Measurements from ENCODE around the gene RBSN. TPM values are rescaled to one million over a fixed set of nuclear protein-coding genes. Genes with fewer than 3 reads are reported as not detected.
"Not testable (repeated sequence)": the region's sequence is repeated elsewhere in the genome, so short reads cannot be mapped to it uniquely, and the experiment has no call there.

RBSN gene
- 10 to 100 TPM in 1 of 4 donors, 1 to 10 TPM in 3; 4.5 to 17.2 (median 6.6) TPM for polyA plus RNA-seq
- long read RNA-seq, donor 1 = 0 reads
- long read RNA-seq, donor 2 = 0 reads
- long read RNA-seq, donor 3, partial matches to known transcripts = 0 of 1 reads
- long read RNA-seq, donor 3, other reads (novel, unspliced or antisense) = 0 of 1 reads
- long read RNA-seq, donor 4 = 0 reads
- long read RNA-seq, donor 5, partial matches to known transcripts = 0 of 1 reads
- long read RNA-seq, donor 5, other reads (novel, unspliced or antisense) = 0 of 1 reads
- long read RNA-seq, donor 6 = 0 reads
- long read RNA-seq, donor 7 = 0 reads
- long read RNA-seq, donor 8 = 0 reads
- long read RNA-seq, donor 9 = 0 reads
- long read RNA-seq, donor 10, partial matches to known transcripts = 0 of 1 reads
- long read RNA-seq, donor 10, other reads (novel, unspliced or antisense) = 0 of 1 reads

GRCh38 chr3:15098503-15099363 lies at the start of gene RBSN:
Gene RBSN, minus strand, starts transcription at chr3:15099148. Its CDS starts 3,028 bp downstream, at chr3:15096120.
- DNase-seq = peak; percentile 94 to 97
- H3K27me3 ChIP-seq (ENCODE audit: control insufficient read depth in 3 of 3, insufficient read depth in 3 of 3, low read length in 3 of 3) = no peaks in the 10 kb centered on the region
- 0 to 1% (median 0%) methylated on average over 72 of the region's 72 CpGs for whole genome bisulfite sequencing, 3 donors
- H3K4me1 ChIP-seq (ENCODE audit: control insufficient read depth in 3 of 3, insufficient read depth in 2 of 3, low read depth in 1 of 3, low read length in 2 of 3) = peaks cover 0 to 13% (median 12%) of the 10 kb centered on the region in 3 donors
- peaks cover 6 to 14% (median 13%) of the 10 kb centered on the region in 3 donors for H3K36me3 ChIP-seq (ENCODE audit: control insufficient read depth in 3 of 3, insufficient read depth in 2 of 3, low read depth in 1 of 3, low read length in 3 of 3)
- H3K27ac ChIP-seq (ENCODE audit: low read depth in 1 of 3, low read length in 2 of 3) = peak within 1 kb of the TSS; percentile 28 to 92 (median 74)
- H3K9me3 ChIP-seq (ENCODE audit: control insufficient read depth in 2 of 2, insufficient read depth in 1 of 2, low read depth in 1 of 2, low read length in 1 of 2) = no peaks in the 10 kb centered on the region
- peak within 1 kb of the TSS; percentile 72 to 93 (median 80) for H3K4me3 ChIP-seq (ENCODE audit: low read depth in 1 of 3, low read length in 3 of 3)
- FAIRE-seq = no peak

DNA sequence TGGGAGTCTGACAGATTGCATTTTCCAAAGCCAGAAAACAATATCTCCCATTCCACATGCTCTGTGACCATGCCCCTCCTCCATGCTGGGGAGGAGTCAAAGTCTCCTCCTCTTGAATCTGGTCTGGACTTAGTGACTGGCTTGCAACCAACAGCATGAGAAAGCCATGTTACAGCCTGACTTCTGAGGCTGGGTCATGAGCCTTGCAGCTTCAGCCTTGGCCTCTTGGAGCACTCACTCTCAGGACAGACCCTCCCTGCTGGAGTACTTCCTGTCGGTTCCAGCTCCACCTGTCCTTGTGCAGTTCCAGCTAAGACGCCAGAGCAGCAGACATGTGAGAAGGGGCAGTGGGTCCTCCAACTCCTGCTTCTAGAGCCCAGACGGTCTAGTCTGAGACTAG lies 49.7 kb upstream of the RBSN start:
- WGBS, 3 donors = 34 to 54% (median 39%) methylated on average over 3 of the region's 3 CpGs
- Histone ChIP-seq H3K36me3 (ENCODE audit: control insufficient read depth in 3 of 3, insufficient read depth in 2 of 3, low read depth in 1 of 3, low read length in 3 of 3) (no peaks in the 10 kb centered on the region), H3K27me3 (ENCODE audit: control insufficient read depth in 3 of 3, insufficient read depth in 3 of 3, low read length in 3 of 3) (no peaks in the 10 kb centered on the region), H3K4me3 (ENCODE audit: low read depth in 1 of 3, low read length in 3 of 3) (no peak overlapping the region), H3K9me3 (ENCODE audit: control insufficient read depth in 2 of 2, insufficient read depth in 1 of 2, low read depth in 1 of 2, low read length in 1 of 2) (no peaks in the 10 kb centered on the region), H3K4me1 (ENCODE audit: control insufficient read depth in 3 of 3, insufficient read depth in 2 of 3, low read depth in 1 of 3, low read length in 2 of 3) (no peaks in the 10 kb centered on the region), H3K27ac (ENCODE audit: low read depth in 1 of 3, low read length in 2 of 3) (no peak overlapping the region)
- no peak for FAIRE-seq
- DNase-seq = peak; percentile 19 to 38

DNA sequence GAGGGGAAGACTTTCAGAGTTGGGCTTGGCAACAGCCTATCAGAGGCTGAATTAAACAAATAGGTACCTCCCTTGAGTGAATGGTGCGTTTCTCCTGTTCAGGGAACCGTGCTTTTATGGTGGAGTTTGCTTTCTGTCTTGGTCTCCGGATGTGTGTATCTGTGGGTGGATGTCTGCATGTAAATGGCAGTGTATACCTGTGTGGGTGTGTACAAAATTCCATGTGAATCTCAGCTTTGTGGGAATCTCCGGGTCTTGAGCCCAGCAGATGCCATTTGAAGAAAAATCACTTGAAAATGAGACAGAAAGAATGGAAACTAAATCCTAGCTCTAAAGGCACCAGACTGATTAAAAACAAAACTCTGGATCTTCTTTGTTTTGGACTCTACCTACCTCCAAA lies 37.9 kb upstream of the RBSN start:
- not testable (repeated sequence) for FAIRE-seq; H3K27ac ChIP-seq (ENCODE audit: low read depth in 1 of 3, low read length in 2 of 3); H3K27me3 ChIP-seq (ENCODE audit: control insufficient read depth in 3 of 3, insufficient read depth in 3 of 3, low read length in 3 of 3); H3K9me3 ChIP-seq (ENCODE audit: control insufficient read depth in 2 of 2, insufficient read depth in 1 of 2, low read depth in 1 of 2, low read length in 1 of 2); H3K36me3 ChIP-seq (ENCODE audit: control insufficient read depth in 3 of 3, insufficient read depth in 2 of 3, low read depth in 1 of 3, low read length in 3 of 3); H3K4me3 ChIP-seq (ENCODE audit: low read depth in 1 of 3, low read length in 3 of 3); H3K4me1 ChIP-seq (ENCODE audit: control insufficient read depth in 3 of 3, insufficient read depth in 2 of 3, low read depth in 1 of 3, low read length in 2 of 3); DNase-seq
- WGBS, 3 donors = 26 to 54% (median 53%) methylated on average over 4 of the region's 4 CpGs

DNA sequence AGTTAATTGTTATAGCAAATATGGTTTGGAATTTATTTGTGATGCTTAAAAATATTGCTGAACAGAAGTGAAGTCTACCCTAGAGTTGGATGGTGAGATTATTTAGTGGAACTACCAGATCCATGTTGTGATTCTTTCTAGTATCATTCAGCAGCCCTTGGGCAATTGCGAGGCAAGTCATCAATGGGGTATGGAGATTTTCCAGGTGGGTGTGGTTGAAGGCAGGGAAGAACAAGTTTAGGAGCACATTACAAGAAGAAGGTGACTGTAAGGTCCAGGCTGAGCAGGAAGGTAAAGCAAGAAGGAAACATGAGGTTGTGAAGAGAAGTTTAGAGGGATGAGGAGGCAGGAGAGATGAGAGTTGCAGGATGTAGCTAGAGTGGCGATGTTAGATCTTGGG lies 36.0 kb upstream of the RBSN start:
- FAIRE-seq; DNase-seq; H3K27ac ChIP-seq (ENCODE audit: low read depth in 1 of 3, low read length in 2 of 3); H3K27me3 ChIP-seq (ENCODE audit: control insufficient read depth in 3 of 3, insufficient read depth in 3 of 3, low read length in 3 of 3); H3K9me3 ChIP-seq (ENCODE audit: control insufficient read depth in 2 of 2, insufficient read depth in 1 of 2, low read depth in 1 of 2, low read length in 1 of 2); H3K4me1 ChIP-seq (ENCODE audit: control insufficient read depth in 3 of 3, insufficient read depth in 2 of 3, low read depth in 1 of 3, low read length in 2 of 3); H3K36me3 ChIP-seq (ENCODE audit: control insufficient read depth in 3 of 3, insufficient read depth in 2 of 3, low read depth in 1 of 3, low read length in 3 of 3); H3K4me3 ChIP-seq (ENCODE audit: low read depth in 1 of 3, low read length in 3 of 3): not testable (repeated sequence)
- 83 to 94% (median 89%) methylated on average over 2 of the region's 2 CpGs for WGBS, 3 donors

DNA sequence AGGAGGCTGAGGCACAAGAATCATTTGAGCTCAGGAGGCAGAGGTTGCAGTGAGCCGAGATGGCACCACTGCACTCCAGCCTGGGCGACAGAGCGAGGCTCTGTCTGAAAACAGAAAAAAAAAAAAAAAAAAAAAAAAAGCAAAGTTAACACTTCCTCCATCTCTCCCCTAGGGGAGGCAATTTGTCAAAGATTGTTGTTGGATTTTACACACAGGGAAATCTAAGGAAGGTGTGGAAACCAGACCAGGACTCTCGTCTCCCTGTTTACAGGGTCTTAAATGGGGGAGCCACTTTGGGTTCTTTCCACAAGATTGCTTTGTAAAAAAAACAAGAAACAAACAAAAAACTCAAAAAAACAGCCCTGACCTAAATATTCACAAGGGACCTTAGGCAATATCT lies 29.5 kb upstream of the RBSN start:
- not testable (repeated sequence) for FAIRE-seq; H3K4me3 ChIP-seq (ENCODE audit: low read depth in 1 of 3, low read length in 3 of 3); H3K27me3 ChIP-seq (ENCODE audit: control insufficient read depth in 3 of 3, insufficient read depth in 3 of 3, low read length in 3 of 3); H3K27ac ChIP-seq (ENCODE audit: low read depth in 1 of 3, low read length in 2 of 3); H3K36me3 ChIP-seq (ENCODE audit: control insufficient read depth in 3 of 3, insufficient read depth in 2 of 3, low read depth in 1 of 3, low read length in 3 of 3); H3K9me3 ChIP-seq (ENCODE audit: control insufficient read depth in 2 of 2, insufficient read depth in 1 of 2, low read depth in 1 of 2, low read length in 1 of 2); DNase-seq; H3K4me1 ChIP-seq (ENCODE audit: control insufficient read depth in 3 of 3, insufficient read depth in 2 of 3, low read depth in 1 of 3, low read length in 2 of 3)
- 30% methylated on average over 2 of the region's 4 CpGs; no CpG with 5 or more reads in 2 of the 3 donors for WGBS, 3 donors

DNA sequence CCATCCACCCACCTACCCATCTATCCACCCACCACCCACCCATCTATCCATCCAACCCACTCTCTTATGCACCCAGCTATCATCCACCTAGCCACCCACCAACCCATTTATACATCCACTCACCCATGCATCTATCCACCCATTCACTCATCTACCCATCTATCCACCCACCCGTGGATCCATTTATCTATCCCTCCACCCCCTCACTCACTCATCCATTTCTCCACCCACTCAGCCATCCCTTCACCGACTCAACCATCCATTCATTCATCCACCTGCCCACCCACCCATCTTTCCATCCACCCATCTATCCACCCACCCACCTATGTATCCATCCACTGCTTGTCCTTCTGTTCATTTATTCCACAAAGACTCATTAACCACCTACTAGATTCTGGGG lies 28.0 kb upstream of the RBSN start:
- WGBS, 3 donors = 71 to 90% (median 80%) methylated on average over 2 of the region's 2 CpGs
- not testable (repeated sequence) for H3K27me3 ChIP-seq (ENCODE audit: control insufficient read depth in 3 of 3, insufficient read depth in 3 of 3, low read length in 3 of 3); FAIRE-seq; H3K4me1 ChIP-seq (ENCODE audit: control insufficient read depth in 3 of 3, insufficient read depth in 2 of 3, low read depth in 1 of 3, low read length in 2 of 3); H3K4me3 ChIP-seq (ENCODE audit: low read depth in 1 of 3, low read length in 3 of 3); H3K27ac ChIP-seq (ENCODE audit: low read depth in 1 of 3, low read length in 2 of 3); H3K36me3 ChIP-seq (ENCODE audit: control insufficient read depth in 3 of 3, insufficient read depth in 2 of 3, low read depth in 1 of 3, low read length in 3 of 3); DNase-seq; H3K9me3 ChIP-seq (ENCODE audit: control insufficient read depth in 2 of 2, insufficient read depth in 1 of 2, low read depth in 1 of 2, low read length in 1 of 2)

DNA sequence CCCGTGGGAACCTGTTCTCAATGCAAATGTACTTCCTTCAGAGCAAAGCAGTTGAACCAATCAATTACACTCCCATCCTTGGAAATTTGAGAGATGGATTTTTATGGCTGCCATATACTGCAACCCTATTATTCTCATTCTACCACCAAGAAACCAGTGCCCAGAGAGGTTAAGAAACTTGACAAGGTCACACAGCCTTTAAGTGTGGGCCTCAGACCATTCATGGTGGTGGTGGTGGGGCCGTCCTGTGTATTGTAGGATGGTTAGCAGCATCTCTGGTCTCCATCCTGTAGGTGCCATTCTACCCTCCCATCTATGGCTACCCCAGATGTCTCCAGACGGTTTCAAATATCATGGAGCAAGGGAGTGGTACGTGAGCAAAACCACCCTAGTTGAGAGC lies 23.4 kb upstream of the RBSN start:
- no peaks in the 10 kb centered on the region for H3K4me1 ChIP-seq (ENCODE audit: control insufficient read depth in 3 of 3, insufficient read depth in 2 of 3, low read depth in 1 of 3, low read length in 2 of 3)
- H3K4me3 ChIP-seq (ENCODE audit: low read depth in 1 of 3, low read length in 3 of 3) = no peak overlapping the region
- H3K36me3 ChIP-seq (ENCODE audit: control insufficient read depth in 3 of 3, insufficient read depth in 2 of 3, low read depth in 1 of 3, low read length in 3 of 3) = no peaks in the 10 kb centered on the region
- no peaks in the 10 kb centered on the region for H3K9me3 ChIP-seq (ENCODE audit: control insufficient read depth in 2 of 2, insufficient read depth in 1 of 2, low read depth in 1 of 2, low read length in 1 of 2)
- FAIRE-seq = no peak
- 89 to 92% (median 90%) methylated on average over 4 of the region's 4 CpGs for WGBS, 3 donors
- peaks cover 0 to 10% (median 0%) of the 10 kb centered on the region in 3 donors for H3K27me3 ChIP-seq (ENCODE audit: control insufficient read depth in 3 of 3, insufficient read depth in 3 of 3, low read length in 3 of 3)
- DNase-seq = no peak
- H3K27ac ChIP-seq (ENCODE audit: low read depth in 1 of 3, low read length in 2 of 3) = no peak overlapping the region

GRCh38 chr3:15121936-15122335 lies 23.0 kb upstream of the RBSN start:
- H3K27ac ChIP-seq (ENCODE audit: low read depth in 1 of 3, low read length in 2 of 3) = no peak overlapping the region
- no peaks in the 10 kb centered on the region for H3K36me3 ChIP-seq (ENCODE audit: control insufficient read depth in 3 of 3, insufficient read depth in 2 of 3, low read depth in 1 of 3, low read length in 3 of 3)
- no peaks in the 10 kb centered on the region for H3K9me3 ChIP-seq (ENCODE audit: control insufficient read depth in 2 of 2, insufficient read depth in 1 of 2, low read depth in 1 of 2, low read length in 1 of 2)
- H3K4me3 ChIP-seq (ENCODE audit: low read depth in 1 of 3, low read length in 3 of 3) = no peak overlapping the region
- no peak for DNase-seq
- H3K4me1 ChIP-seq (ENCODE audit: control insufficient read depth in 3 of 3, insufficient read depth in 2 of 3, low read depth in 1 of 3, low read length in 2 of 3) = no peaks in the 10 kb centered on the region
- no peak for FAIRE-seq
- 67 to 79% (median 69%) methylated on average over 3 of the region's 3 CpGs for WGBS, 3 donors
- H3K27me3 ChIP-seq (ENCODE audit: control insufficient read depth in 3 of 3, insufficient read depth in 3 of 3, low read length in 3 of 3) = peaks cover 0 to 10% (median 0%) of the 10 kb centered on the region in 3 donors

All from small intestine (tissue), 16 donors.